Stromal cell of bone marrow (primary cell): ENCODE results near the gene ERVMER34-1.
A peak's percentile ranks its signal among the peaks of the same experiment; 100 is the strongest.

Experiments
- DNase-seq: peaks from one replicate; pipeline ENCODE4 v3.0.0-alpha.2; 2012; ENCODE audit warnings: low read depth

Gene ERVMER34-1

GRCh38 chr4:52718123-52718522 is 33.1 kb downstream of the ERVMER34-1 start:
- no peak for DNase-seq

- no peak for DNase-seq
These were observed 34.7 kb downstream of the ERVMER34-1 start for GRCh38 chr4:52716364-52717151.

- DNase-seq: no peak
These were observed 35.3 kb downstream of the ERVMER34-1 start for GRCh38 chr4:52715914-52716313.

- no peak for DNase-seq
These were observed 35.8 kb downstream of the ERVMER34-1 start for GRCh38 chr4:52715255-52715897.

- no peak for DNase-seq
These were observed 36.5 kb downstream of the ERVMER34-1 start for GRCh38 chr4:52714597-52715254.

- DNase-seq: no peak
These were observed 37.7 kb downstream of the ERVMER34-1 start for GRCh38 chr4:52713456-52713937.

- peak; percentile 93 for DNase-seq
These were observed 38.7 kb downstream of the ERVMER34-1 start for GRCh38 chr4:52712251-52713130.

- no peak for DNase-seq
These were observed 39.4 kb downstream of the ERVMER34-1 start for GRCh38 chr4:52711834-52712250.

GRCh38 chr4:52711272-52711671 is 40.0 kb downstream of the ERVMER34-1 start:
- DNase-seq: no peak

- no peak for DNase-seq
These were observed 42.1 kb downstream of the ERVMER34-1 start for GRCh38 chr4:52709155-52709554.

- DNase-seq: no peak
These were observed 46.6 kb downstream of the ERVMER34-1 start for GRCh38 chr4:52704661-52705060.

- DNase-seq: no peak
These were observed 47.1 kb downstream of the ERVMER34-1 start for GRCh38 chr4:52704133-52704532.

- DNase-seq: no peak
These were observed 50.0 kb downstream of the ERVMER34-1 start for GRCh38 chr4:52701207-52701606.

GRCh38 chr4:52694936-52695335 is 56.3 kb downstream of the ERVMER34-1 start:
- no peak for DNase-seq

- DNase-seq: no peak
These were observed 57.7 kb downstream of the ERVMER34-1 start for GRCh38 chr4:52693492-52693891.
